GM21619 (cell line): ENCODE measurements around the gene INSIG2.
"Not testable (repeated sequence)": the region's sequence is repeated elsewhere in the genome, so short reads cannot be mapped to it uniquely, and the experiment has no call there.

ENCODE experiments used
- ATAC-seq: cut with Tn5 transposase; IDR thresholded peaks from one replicate; pipeline ENCODE4 v1.9.1; 2021; ENCODE audit not compliant: unreplicated experiment

The INSIG2 gene

GRCh38 chr2:118059919-118060478, 28.3 kb upstream of the INSIG2 start:
- no peak for ATAC-seq

- peak; percentile 81 for ATAC-seq
These were observed 26.9 kb upstream of the INSIG2 start for GRCh38 chr2:118061135-118061955.

GRCh38 chr2:118062048-118062447, 26.2 kb upstream of the INSIG2 start:
- no peak for ATAC-seq

- ATAC-seq = no peak
These were observed 25.6 kb upstream of the INSIG2 start for GRCh38 chr2:118062669-118063068.

- ATAC-seq = no peak
These were observed 23.1 kb upstream of the INSIG2 start for GRCh38 chr2:118065015-118065706.

GRCh38 chr2:118065921-118066511, 22.3 kb upstream of the INSIG2 start:
- no peak for ATAC-seq

GRCh38 chr2:118077636-118078247, 10.5 kb upstream of the INSIG2 start:
- ATAC-seq = no peak

- ATAC-seq = no peak
These were observed 9.5 kb upstream of the INSIG2 start for GRCh38 chr2:118078734-118079133.

GRCh38 chr2:118084491-118085089, 3.7 kb upstream of the INSIG2 start:
- no peak for ATAC-seq

GRCh38 chr2:118085173-118086023, 2.9 kb upstream of the INSIG2 start:
- ATAC-seq = no peak

GRCh38 chr2:118086024-118086633, 2.1 kb upstream of the INSIG2 start:
- ATAC-seq = no peak

GRCh38 chr2:118089139-118089800, 999 bp downstream of the INSIG2 start:
- ATAC-seq = peak; percentile 25

- no peak for ATAC-seq
These were observed 2.3 kb downstream of the INSIG2 start for GRCh38 chr2:118090387-118091139.

GRCh38 chr2:118091140-118091478, 2.8 kb downstream of the INSIG2 start:
- ATAC-seq = no peak

- no peak for ATAC-seq
These were observed 3.4 kb downstream of the INSIG2 start for GRCh38 chr2:118091631-118092030.

- not testable (repeated sequence) for ATAC-seq
These were observed 5.8 kb downstream of the INSIG2 start for GRCh38 chr2:118094102-118094501.

- no peak for ATAC-seq
These were observed 6.2 kb downstream of the INSIG2 start for GRCh38 chr2:118094503-118094902.

GRCh38 chr2:118095610-118096009, 7.3 kb downstream of the INSIG2 start:
- no peak for ATAC-seq
